Measurements from ENCODE around the gene FKBP2.
A peak's percentile ranks its signal among the peaks of the same experiment; 100 is the strongest.
"Not testable (repeated sequence)": the region's sequence is repeated elsewhere in the genome, so short reads cannot be mapped to it uniquely, and the experiment has no call there.

FKBP2 gene

DNA sequence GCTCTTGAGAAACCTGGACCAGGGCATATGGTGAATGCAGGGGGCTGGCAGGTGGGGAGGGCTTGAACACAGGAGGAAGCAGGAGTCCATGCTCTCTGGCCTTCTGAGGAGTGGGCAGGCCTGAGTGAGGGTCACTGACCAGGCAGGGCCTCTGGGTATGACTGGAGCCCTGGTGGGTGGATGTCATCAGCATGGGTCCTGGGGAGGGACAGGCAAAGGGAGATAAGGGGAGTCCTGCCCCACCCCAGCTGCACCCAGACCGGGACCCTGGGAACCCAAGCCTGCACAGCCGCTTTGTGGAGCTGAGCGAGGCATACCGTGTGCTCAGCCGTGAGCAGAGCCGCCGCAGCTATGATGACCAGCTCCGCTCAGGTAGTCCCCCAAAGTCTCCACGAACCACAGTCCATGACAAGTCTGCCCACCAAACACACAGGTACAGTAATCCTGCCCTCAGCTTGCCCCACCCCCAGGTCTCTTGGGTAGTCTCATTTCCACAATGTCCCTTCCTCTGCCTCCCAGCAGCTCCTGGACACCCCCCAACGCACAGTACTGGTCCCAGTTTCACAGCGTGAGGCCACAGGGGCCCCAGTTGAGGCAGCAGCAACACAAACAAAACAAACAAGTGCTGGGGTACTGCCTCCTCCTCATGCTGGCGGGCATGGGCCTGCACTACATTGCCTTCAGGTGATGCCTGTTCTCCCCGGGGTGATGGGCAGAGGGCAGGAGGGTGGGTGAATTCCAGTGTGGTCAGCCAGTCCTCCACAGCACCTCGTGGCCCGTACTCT is 8.5 kb upstream of the FKBP2 start:
- in situ Hi-C loops (cut with MboI; ENCODE audit: low pct_unique_long_range_greater_than_20kb, low sequenced_read_pairs): no loop called here
- no peak for DNase-seq

DNA sequence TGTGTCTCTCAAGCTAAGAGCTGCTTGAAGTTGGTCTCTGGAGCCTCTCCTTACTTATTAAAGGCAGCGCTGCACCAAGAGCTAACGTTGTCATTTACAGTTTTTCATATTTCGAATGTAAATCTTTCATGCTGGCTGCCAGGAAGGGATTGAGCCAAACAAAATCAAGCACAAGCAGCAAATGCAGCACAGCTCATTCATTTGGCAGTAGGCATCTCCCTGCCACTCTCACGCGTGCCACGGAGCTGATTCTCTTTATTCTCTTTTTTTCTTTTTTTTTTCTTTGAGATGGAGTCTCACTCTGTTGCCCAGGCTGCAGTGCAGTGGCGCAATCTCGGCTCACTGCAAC is 8.0 kb upstream of the FKBP2 start:
- in situ Hi-C loops (cut with MboI; ENCODE audit: low pct_unique_long_range_greater_than_20kb, low sequenced_read_pairs): no loop called here
- no peak for DNase-seq

DNA sequence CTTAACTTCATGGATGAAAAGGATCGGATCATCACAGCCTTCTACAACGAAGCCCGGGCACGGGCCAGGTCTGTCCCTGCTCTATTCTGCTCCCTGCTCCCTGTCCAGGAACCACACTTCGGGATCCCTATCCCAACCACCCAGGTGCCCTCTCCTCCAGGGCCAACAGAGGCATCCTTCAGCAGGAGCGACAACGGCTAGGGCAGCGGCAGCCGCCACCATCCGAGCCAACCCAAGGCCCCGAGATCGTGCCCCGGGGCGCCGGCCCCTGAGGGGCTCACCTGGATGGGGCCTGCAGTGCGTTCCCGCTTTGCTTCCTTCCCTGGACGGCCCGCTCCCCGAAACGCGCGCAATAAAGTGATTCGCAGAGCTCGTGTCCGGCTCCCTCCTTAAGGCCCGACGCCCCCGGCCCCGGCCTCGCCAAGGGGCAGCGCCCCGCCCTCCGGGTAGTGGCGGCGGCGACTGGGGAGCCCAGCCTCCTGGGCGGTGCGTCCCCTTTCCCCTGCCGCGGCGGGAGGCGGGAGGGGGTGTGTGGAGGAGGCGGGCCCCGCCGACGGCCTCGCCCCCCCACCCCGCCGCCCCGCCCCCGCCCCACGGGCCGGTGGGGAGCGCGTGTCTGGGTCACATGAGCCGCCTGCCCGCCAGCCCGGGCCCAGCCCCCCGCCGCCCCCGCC is 6.8 kb upstream of the FKBP2 start, which contains the start of gene VEGFB:
TSS of gene VEGFB (plus strand) at position 672 of the 674 bp plus-strand sequence. CDS start 250 bp downstream, outside the sequence.
- in situ Hi-C loops (cut with MboI; ENCODE audit: low pct_unique_long_range_greater_than_20kb, low sequenced_read_pairs): no loop called here

DNA sequence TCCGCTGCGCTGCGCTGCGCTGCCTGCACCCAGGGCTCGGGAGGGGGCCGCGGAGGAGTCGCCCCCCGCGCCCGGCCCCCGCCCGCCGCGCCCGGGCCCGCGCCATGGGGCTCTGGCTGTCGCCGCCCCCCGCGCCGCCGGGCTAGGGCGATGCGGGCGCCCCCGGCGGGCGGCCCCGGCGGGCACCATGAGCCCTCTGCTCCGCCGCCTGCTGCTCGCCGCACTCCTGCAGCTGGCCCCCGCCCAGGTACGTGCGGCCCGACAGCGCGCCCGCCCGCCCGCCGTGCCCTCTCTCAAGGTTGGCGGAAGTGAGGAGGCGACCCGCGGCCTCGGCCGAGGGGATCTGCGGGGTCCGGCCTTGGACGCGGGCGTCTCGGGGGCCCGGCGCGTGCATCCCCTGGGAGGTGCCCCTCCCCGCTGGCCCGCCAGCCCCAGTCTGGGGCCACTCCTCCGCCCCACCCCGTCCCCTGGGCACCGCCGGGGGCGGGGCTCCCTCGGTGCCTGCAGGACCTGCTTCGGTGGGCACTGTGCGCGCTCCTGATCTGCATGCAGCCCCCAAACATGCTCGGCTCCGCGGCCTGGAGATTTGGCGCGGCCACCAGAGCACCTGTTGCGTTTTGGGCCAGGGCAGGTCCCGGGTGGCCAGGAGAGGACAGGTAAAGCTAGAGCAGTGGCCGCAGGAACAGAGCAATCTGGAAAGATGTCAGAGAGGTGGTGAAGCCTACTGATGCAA is 6.1 kb upstream of the FKBP2 start:
- in situ Hi-C loops (cut with MboI; ENCODE audit: low pct_unique_long_range_greater_than_20kb, low sequenced_read_pairs): no loop called here
- no peak for DNase-seq

More for the DNA sequence above, 6.8 kb upstream of the FKBP2 start, which contains the start of gene VEGFB:
- DNase-seq: no peak

DNA sequence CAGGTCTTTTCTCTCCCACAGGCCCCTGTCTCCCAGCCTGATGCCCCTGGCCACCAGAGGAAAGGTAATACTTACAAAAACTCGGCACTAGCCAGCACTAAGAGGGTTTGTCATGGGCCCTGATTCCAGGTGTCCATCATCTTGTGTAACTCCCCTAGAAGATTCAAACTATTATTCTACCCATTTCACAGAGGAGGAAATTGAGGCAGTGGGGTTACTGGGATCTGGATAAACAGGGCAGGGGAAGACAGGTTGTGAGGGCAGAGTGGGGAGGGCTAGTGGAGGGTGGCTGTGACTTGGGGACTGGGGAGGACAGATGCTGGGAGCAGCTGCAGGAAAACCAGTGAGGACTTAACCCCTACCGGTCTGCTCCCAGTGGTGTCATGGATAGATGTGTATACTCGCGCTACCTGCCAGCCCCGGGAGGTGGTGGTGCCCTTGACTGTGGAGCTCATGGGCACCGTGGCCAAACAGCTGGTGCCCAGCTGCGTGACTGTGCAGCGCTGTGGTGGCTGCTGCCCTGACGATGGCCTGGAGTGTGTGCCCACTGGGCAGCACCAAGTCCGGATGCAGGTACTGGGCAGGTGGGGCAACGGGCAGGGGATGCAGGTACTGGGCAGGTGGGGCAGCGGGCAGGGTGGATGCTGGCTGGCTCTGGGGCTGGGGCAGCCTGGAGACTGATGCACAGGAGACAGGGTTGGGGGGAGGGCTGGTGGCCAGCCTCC is 5.3 kb upstream of the FKBP2 start:
- DNase-seq: no peak
- in situ Hi-C loops (cut with MboI; ENCODE audit: low pct_unique_long_range_greater_than_20kb, low sequenced_read_pairs): no loop called here

DNA sequence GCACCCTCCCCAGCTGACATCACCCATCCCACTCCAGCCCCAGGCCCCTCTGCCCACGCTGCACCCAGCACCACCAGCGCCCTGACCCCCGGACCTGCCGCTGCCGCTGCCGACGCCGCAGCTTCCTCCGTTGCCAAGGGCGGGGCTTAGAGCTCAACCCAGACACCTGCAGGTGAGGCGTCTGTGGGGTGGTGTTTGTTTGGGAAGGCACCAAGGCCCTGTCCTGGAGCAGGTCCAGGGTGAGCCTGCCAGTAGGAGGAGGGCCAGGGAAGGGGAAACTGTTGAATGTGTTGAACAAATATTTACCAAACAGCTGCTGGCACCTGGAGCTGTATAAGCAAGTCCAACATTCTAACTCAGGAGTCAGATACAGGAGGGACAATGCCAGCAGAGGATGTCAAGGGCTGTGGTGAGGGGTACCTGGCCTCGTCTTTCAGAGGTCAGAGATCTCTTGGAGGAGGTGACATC is 3.4 kb upstream of the FKBP2 start:
- in situ Hi-C loops (cut with MboI; ENCODE audit: low pct_unique_long_range_greater_than_20kb, low sequenced_read_pairs): no loop called here
- DNase-seq: no peak

DNA sequence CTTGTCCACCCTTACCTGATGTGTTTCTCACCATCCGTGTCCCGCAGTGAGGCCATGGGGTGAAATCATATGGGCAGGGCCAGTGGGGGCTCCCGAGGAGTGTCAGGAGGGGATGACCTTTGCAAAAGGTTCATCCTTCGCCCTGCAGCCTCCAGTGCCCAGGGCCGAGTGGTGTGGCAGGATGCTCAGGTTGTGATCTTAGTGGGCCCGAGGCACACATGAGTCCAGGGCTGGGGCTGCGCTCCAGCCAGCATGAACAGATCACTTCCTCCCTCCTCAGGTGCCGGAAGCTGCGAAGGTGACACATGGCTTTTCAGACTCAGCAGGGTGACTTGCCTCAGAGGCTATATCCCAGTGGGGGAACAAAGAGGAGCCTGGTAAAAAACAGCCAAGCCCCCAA is 2.8 kb upstream of the FKBP2 start:
- no peak for DNase-seq
- in situ Hi-C loops (cut with MboI; ENCODE audit: low pct_unique_long_range_greater_than_20kb, low sequenced_read_pairs): no loop called here

DNA sequence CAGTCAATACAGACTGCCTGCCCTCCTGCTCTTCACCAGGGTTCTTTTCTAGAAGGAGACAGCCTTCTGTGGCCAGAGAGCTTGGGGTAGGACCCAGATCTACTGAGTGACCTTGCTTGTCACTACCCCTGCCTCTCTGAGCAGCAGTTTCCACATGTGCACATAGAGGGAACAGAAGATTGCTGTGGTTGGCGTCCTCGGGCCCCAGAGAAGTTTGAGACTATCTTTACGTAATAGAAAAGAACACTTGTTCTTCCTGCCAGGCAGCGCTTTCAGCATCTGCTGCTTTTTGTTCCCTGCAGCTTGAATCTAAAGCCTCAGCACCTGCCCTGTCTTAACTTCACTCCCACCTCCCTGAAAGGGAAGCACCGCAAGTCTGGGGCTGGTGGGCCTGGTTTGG is 1.9 kb upstream of the FKBP2 start:
- in situ Hi-C loops (cut with MboI; ENCODE audit: low pct_unique_long_range_greater_than_20kb, low sequenced_read_pairs): no loop called here
- DNase-seq: no peak

DNA sequence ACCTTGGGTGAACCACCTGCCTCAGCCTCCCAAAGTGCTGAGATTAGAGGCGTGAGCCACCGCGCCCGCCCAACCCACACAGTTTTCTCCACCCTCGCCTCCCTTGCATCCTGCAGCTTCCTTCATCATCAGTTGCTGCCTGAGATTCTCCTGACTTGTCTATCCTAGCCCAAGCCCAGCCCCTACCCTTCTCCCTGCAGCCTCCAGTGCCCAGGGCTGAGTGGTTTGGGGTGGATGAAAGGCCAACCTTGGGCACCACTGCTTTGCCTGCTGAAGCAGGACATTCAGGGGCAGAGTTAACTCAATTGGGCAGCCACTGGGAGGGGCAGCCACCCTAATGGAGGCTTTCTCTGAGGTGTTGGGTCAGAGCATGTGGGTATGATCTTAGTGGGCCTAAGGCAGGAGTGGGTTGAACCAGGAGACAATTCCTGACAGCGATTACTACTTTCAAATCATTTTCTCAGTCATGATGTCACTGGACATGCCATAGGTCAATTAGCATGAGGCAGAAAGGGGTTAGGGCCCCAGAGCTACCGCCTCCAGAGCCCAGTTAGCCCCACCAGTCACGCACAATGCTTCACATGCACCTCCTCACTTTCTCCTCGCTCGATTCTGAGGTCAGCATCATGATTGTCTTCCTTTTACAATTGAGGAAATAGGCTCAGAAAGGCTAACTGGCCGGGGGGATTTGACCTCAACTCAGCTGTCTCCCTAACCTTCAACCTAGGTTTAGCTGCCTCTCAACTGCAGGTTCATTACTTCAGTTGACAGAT is 1.0 kb upstream of the FKBP2 start:
- in situ Hi-C loops (cut with MboI; ENCODE audit: low pct_unique_long_range_greater_than_20kb, low sequenced_read_pairs): no loop called here
- peak; percentile 83 for DNase-seq

DNA sequence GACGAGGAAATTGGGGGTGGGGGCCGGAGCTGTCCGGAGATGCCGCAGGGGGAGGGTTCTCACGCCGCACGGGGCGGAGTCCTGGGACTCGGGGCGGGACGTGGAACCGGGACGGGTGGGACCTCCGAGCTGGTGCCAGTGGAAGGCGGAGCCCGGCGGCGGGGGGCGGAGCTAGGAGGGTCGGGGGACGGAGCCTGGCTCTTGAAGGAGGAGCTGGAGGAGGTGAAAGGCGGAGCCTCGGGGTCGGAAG is 271 bp downstream of the FKBP2 start:
- DNase-seq: no peak
- in situ Hi-C loops (cut with MboI; ENCODE audit: low pct_unique_long_range_greater_than_20kb, low sequenced_read_pairs): no loop called here

DNA sequence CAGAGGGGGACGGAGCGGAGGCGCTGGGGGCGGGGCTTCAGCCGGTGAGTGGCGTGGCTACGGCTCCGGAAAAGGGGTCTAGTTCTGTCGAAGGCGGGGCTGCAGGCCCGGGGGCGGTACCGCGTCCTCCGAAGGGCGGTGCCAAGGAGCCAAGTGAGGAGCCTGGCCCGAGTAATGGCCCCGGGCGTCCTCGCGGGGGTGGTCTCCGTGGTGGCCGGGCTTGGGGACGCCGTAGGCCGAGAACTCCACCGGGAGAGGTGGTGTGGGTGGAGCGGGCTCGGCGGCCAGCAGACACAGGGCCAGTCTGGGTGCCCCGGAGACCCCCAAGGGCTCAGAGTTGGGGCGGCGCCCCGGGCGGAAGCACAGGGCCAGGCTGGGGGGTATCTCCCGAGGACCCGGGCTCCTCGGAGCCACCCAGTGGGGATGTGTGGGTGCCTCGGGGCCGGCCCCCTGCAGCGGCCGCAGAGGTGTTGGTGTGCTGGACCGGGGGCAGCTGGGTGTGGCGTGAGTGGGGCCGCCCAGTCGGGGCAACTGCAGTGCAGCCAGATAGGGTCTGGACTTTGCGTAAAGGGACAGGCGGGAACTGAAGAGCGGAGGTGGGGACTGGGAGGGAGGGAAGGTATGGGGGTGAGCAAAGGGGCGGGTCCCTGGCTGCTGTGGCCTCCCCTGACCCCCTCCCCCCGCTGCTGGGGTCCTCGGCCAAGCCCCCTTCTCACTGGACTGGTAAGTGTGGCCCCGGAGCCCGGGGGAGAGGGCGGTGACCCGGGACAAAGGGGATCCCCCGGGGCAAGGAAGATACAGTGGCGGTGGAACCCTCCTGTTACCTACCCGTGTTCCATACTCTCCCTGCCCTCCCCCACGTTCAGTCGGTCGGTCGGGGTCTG is 838 bp downstream of the FKBP2 start:
- in situ Hi-C loops (cut with MboI; ENCODE audit: low pct_unique_long_range_greater_than_20kb, low sequenced_read_pairs): no loop called here

DNA sequence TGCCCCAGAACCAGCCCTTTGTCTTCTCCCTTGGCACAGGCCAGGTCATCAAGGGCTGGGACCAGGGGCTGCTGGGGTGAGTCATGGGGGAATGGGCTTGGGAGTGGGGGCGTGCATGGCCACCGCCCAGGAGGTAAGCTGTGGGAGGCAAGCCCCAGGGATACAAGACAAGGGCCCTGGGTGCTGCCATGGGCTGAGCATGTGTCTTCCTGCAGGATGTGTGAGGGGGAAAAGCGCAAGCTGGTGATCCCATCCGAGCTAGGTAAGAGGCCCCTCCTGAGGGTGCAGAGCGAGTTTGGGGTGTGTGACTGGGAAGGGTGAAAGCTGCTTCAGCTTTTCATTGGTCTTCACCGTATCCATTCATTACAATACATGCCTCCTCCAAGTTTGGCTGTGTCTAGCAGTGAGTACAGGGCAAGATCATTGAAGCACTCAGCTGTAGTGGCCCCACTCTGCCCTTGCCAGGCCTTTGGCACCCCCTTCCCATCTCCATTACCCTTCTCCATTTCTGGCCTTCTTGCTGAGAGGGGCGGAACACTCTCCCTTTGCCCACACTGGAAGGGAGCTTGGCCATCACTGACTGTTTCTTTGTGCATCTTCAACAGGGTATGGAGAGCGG is 2.5 kb downstream of the FKBP2 start:
- no peak for DNase-seq
- in situ Hi-C loops (cut with MboI; ENCODE audit: low pct_unique_long_range_greater_than_20kb, low sequenced_read_pairs): no loop called here

More for the DNA sequence above, 838 bp downstream of the FKBP2 start:
- peak; percentile 99 for DNase-seq

DNA sequence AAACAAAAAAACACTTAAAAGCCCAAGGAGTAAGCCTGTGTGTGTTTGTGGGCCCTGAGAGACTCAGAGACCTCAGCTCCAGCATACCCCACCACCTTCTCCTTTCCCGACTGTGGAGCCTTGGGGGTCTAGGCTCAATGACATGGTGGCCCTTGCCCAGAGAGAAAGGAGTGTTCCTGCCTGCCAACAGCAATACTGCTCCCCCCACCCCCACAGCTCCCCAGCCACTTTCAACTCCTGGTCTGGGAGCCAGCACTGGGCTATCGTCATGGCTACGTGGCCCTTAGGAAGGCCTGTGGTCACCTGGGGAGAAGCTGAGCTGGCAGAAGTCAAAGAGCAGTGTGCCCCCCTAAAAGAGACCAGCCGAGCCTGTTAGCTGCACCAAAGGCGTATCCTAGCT is 3.2 kb downstream of the FKBP2 start:
- in situ Hi-C loops (cut with MboI; ENCODE audit: low pct_unique_long_range_greater_than_20kb, low sequenced_read_pairs): no loop called here
- no peak for DNase-seq

DNA sequence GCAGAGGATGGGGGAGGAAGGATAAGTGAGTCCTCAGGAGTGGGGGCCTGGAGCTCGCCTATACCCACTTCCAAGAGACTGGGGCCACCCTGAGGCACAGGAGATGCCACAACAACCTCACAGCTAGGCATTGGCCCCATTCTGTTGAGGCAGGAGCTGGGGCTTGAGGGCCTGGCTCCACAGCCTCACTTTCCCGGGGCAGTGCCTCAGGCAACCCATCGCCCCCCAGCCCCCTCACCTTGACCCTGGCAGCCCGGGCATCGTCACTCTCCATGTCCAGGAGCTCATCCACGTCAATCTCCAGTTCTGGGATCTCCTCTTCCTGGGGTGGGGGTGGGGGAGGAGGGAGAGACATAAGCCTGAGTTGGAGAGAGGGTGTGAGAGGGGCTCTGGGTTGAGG is 4.1 kb downstream of the FKBP2 start:
- in situ Hi-C loops (cut with MboI; ENCODE audit: low pct_unique_long_range_greater_than_20kb, low sequenced_read_pairs): no loop called here
- DNase-seq: no peak

DNA sequence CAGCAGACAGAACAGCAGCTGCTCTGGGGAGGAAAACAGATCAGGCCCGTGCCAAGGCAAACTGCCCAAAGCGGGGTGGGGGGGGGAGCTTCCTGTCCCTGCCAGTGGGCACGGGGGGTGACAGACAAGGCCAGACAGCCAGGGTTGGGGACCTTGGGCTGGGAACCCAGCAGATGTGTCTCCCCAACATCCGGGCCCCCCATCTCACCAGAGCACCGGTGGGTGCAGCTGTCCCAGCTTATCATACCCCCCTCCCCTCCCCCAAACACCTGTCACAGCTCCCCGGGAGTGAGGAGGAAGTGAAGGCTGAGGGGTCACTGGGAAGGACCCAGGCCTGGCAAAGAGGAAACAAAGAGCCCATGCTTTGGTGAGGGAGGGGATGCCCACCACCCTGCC is 4.5 kb downstream of the FKBP2 start:
- no peak for DNase-seq
- in situ Hi-C loops (cut with MboI; ENCODE audit: low pct_unique_long_range_greater_than_20kb, low sequenced_read_pairs): no loop called here

DNA sequence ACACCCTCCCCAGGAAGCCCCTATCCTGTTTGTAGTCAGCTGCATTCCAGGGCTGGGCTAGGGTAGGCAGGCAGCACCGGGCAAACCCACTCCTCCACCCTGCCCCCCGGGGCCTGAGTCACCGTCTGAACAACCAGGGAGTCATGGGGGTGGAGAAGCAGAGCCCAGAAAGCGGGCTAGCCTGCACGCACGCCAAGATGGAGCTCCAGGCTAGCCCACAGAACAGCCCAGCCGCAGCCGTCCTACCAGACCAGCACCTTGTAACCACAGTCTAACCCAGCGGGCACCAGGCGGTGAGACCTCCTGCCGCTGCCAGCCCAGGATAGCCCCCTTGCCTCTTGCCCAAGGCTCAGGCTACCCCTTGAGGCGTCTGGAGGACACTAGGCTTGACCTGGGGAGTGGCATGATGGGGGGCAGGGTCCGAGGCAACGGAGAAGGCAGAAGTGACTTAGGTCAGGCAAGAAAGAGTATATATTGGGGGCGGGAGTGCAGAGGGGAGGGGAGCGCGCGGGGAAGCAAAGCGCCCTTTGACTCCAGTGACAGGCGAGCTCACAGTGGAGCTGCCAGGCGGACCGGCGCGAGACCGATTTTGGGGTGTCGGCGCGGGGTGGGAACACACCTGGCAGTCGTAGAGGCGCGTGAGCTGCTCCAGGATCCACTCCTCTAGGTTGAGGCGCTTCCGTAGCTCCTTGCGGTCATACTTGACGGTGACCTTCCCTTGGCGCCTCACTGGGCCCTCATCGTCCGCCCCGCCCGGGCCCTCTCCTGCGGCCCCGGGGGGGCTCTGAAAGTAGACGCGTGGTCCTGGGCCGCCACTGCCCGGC is 5.1 kb downstream of the FKBP2 start:
- DNase-seq: peak; percentile 65

DNA sequence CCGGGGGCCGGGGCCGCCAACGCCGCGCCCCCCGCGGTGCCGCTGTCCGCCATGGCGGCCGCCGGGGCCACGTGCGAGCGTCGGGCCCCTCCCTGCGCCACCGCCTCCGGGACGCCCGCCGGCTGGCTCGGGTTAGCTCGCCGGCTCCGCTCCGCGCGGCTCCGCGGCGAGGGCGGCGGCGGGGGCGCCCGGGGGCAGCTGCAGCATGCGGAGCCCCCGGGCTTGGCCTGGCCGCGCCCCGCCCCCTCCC is 5.7 kb downstream of the FKBP2 start:
- DNase-seq; in situ Hi-C loops (cut with MboI; ENCODE audit: low pct_unique_long_range_greater_than_20kb, low sequenced_read_pairs): not testable (repeated sequence)

More for the DNA sequence above, 5.1 kb downstream of the FKBP2 start:
- in situ Hi-C loops (cut with MboI; ENCODE audit: low pct_unique_long_range_greater_than_20kb, low sequenced_read_pairs): no loop called here

Data from KBM-7 (cell line).